NAMALWA (cell line): ENCODE results near the gene ABHD12B.
"Not testable (repeated sequence)": the region's sequence is repeated elsewhere in the genome, so short reads cannot be mapped to it uniquely, and the experiment has no call there.

Experiments
- DNase-seq: peaks from one replicate; pipeline ENCODE4 v3.0.0-alpha.2; 2015; ENCODE audit warnings: low spot score

ABHD12B gene

GRCh38 chr14:50935126-50936015, 63.5 kb downstream of the ABHD12B start:
- DNase-seq: no peak

- DNase-seq: no peak
Measured at GRCh38 chr14:50936016-50936340, 64.1 kb downstream of the ABHD12B start.

DNA sequence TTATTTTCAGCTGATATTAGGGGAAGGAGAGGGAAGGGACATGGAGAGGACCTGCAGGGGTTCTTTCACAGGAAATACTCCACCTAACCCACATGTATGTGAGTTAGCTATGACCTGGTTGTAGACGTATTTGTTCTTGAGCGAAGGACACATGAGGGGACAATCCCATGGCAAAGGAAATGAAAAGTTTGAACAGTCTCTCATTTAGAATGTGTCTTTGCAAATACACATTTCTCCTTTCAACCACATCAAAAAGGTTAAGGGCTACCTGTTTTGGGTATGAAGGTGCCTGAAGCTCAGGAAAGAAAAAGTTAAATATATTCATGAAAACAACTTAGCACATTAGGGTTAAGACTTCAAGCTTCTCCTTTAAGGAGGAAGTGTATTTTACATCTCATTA, 65.0 kb downstream of the ABHD12B start:
- DNase-seq: no peak

DNA sequence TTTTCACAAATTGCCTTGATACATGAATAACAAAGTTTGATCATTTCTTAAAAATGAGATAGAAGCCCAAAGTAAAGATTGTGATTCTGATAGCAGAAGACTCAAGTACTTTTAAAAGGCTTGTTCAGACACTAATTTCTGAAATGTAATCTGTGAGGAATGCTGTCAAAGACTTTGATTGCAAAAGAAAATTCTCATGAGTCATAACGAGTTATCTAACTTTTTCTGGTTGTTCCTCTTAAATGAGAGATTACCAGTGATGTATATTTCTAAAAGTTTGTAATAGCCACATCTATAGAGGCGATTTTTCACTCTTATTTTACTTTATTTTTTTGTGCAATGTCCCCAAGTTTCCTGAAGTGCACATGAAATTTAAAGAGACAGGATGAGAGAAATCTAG, 65.5 kb downstream of the ABHD12B start:
- DNase-seq: no peak

- no peak for DNase-seq
Measured at GRCh38 chr14:50937800-50938199, 65.9 kb downstream of the ABHD12B start.

GRCh38 chr14:50941151-50941550, 69.3 kb downstream of the ABHD12B start:
- DNase-seq: no peak

DNA sequence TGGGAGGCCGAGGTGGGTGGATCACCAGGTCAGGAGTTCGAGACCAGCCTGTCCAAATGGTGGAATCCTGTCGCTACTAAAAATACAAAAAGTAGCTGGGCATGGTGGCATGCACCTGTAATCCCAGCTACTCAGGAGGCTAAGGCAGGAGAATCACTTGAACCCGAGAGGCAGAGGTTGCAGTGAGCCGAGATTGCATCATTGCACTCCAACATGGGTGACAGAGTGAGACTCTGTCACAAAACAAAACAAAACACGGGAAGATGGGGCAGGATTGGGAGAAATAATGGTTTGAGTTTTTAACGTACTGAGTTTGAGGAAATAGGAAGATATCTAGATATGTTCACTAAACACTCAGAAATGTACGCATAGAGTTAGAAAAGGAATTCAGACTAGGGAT, 69.8 kb downstream of the ABHD12B start:
- DNase-seq: not testable (repeated sequence)

GRCh38 chr14:50943261-50943942, 71.5 kb downstream of the ABHD12B start:
- DNase-seq: no peak

- no peak for DNase-seq
Measured at GRCh38 chr14:50943943-50944646, 72.2 kb downstream of the ABHD12B start, which contains the start of gene PYGL. PYGL (minus strand) TSS chr14:50944483; CDS start chr14:50944403, 80 bp downstream.

GRCh38 chr14:50944647-50945413, 73.0 kb downstream of the ABHD12B start:
- no peak for DNase-seq

DNA sequence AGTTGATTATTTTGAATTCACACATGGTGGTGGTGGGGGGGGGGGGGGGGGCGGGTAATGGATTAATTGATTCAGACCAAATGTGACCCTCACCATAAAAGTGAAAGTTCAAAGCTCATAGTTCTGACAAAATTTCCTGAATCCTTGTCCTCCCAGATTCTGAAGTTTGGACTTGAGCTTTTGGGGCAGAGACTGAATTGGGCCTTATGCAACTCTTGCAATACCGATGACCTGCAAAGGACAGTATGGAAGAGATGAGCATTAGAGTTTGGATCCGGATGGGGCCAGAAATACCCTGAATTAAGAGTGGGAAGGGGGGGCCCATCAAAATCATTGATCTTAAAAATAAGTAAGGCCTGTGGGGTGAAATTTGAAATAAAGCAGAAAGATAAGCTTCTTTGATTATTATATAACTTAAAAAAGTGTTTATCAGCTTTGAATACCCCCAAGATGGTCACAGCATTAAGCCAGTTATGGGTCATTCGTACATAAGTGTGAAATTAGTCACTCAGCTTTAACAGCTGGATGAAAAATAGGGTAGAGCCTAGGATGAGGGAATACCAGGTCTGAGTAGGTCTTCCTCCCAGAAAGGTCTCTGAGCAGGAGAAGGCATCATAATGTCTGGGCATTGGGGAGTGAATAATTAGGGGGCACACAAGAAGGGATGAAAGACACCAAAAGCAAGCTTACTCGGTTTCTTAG, 74.5 kb downstream of the ABHD12B start:
- no peak for DNase-seq

DNA sequence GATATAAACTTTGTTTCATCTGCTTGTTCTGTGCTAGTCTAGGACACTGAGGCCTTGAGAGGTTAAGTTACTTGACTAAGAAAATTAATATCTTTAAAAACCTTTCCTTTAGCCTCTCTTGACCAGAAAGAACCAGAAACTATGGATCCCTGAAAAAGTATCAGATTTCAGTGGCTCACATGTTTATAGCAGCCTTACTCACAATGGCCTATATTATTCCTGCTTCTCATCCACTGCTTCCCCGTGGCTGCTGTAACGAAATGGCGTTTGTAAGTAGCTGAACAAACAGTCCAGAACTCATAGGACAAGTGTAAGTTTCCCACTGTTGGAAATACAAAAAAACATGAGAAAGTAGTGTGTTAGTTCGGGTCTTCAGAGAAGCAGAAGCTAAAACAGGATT, 75.6 kb downstream of the ABHD12B start:
- no peak for DNase-seq

DNA sequence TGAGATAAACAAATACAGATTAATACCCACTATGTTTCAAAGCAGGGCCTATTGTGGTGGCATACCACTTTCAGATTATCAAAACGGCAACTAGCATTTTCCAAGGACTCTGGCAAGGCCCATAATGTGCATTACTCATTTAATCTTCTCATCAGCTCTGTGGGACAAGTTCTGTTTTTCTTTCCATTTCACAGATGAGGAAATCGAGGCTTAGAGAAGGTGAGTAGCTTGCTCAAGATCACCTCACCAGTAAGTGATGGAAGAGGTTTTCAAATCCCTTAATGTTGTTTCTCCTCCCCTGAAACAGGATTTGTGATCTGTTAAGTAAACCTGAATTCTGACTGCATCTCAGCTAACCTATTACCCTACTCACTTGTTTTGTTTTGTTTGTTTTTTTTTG, 76.4 kb downstream of the ABHD12B start:
- no peak for DNase-seq

DNA sequence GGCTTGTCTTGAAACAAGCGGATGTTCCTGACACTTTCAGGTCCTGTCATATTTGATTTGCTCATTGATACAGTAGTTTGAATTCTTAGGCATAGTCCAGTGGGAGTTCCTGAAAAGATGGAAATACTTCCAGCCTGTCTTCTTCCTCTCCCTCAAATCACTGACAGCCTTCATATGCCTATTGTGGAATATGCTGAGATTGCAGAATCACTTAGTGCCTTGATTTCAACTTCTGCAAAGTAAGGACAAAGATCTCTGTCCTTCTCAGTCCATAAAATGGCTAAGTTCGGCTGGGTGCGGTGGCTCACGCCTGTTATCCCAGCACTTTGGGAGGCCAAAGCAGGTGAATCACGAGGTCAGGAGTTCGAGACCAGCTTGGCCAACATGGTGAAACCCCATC, 79.2 kb downstream of the ABHD12B start:
- no peak for DNase-seq

DNA sequence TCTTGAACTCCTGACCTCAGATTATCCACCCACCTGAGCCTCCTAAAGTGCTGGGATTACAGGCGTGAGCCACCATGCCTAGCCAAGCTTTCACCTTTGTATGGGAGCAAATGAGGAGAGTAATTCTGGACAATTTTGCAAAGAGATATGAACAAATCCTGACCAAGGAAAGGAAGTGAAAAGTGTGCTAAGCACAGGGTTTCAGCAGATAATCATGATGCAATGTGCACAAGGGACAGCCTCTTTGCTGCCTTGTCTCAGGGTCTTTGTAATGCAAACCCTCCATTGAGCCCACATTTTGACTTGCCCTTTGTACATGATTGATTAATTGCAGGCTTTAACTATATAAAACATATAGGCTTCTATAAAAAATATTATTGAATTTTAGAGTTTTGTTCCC, 81.6 kb downstream of the ABHD12B start:
- DNase-seq: no peak
